HCT116 (cell line): ENCODE results near the gene CMC2. TPM values are rescaled to one million over a fixed set of nuclear protein-coding genes. Genes with fewer than 3 reads are reported as not detected.

Experiments used
- ATAC-seq: fragments of 200-7000 bp; cut with Tn5 transposase; 2 replicates; pipeline ENCODE4 v1.9.1; 2020; ENCODE audit warnings: mild to moderate bottlenecking, moderate library complexity
- BruUV-seq: library from RNA; stranded (reverse); fragments of 400-500 nt; replicated peaks from 2 replicates; lab custom pipeline; 2021; lab: Mats Ljungman, UMichigan
- CTCF ChIA-PET: fragments of 300-600 bp; sonication (Branson Sonifier 250); formaldehyde crosslinking; loops from one replicate; lab custom pipeline; 2021; ENCODE audit warnings: antibody characterized with exemption; lab: Charles Lee
- POLR2A ChIA-PET: fragments of 300-600, 350-600 bp; sonication (Branson Sonifier 250); formaldehyde crosslinking; loops from one replicate; lab custom pipeline; 2021; ENCODE audit warnings: antibody characterized with exemption; lab: Charles Lee
- RAD21 ChIA-PET, 2 experiments: fragments of 300-600 bp; sonication (Branson Sonifier 250); formaldehyde crosslinking; loops; one replicate each; lab custom pipeline; 2023; ENCODE audit warnings: low total read pairs in 2 of 2; ENCODE audit not compliant: uncharacterized antibody in 2 of 2, unreplicated experiment in 2 of 2, low non-redundant PET in 1 of 2; lab: Charles Lee
- DNase-seq: peaks from one replicate; pipeline ENCODE4 v3.0.0-alpha.2; 2010; ENCODE audit warnings: low read depth, low spot score
- H2AFZ ChIP-seq: fragments of 200-600 bp; shearing (Covaris generic), sonication (generic); 2 replicates; pipeline ENCODE4 v1.6.1; 2017; ENCODE audit warnings: low read depth, mixed run types, mixed read lengths, antibody characterized with exemption, low read length; ENCODE audit not compliant: poor library complexity, severe bottlenecking
- H3K27ac ChIP-seq: 2 replicates; pipeline ENCODE4 v1.5.1; 2012; ENCODE audit warnings: low read depth, low read length
- H3K27me3 ChIP-seq: fragments of 200-600 bp; sonication (generic); 2 replicates; pipeline ENCODE4 v1.6.1; 2016; ENCODE audit warnings: mixed run types, low read length, mixed read lengths; ENCODE audit not compliant: insufficient read depth
- H3K36me3 ChIP-seq, 2 experiments: fragments of 200-500 bp in 1 of 2; fragments of 200-600 bp in 1 of 2; sonication (Bioruptor generic) in 1 of 2; sonication (generic) in 1 of 2; 2 replicates each; pipeline versions ENCODE4 v1.5.1 to v1.6.1; 2014 to 2016; ENCODE audit warnings: low read length in 2 of 2, inconsistent platforms in 1 of 2, mixed read lengths in 1 of 2, mixed run types in 1 of 2; ENCODE audit not compliant: insufficient read depth in 2 of 2, control insufficient read depth in 1 of 2
- H3K4me1 ChIP-seq, 2 experiments: fragments of 200-600 bp in 1 of 2; sonication (generic) in 1 of 2; 2 replicates each; pipeline versions ENCODE4 v1.5.1 to v1.6.1; 2012 to 2017; ENCODE audit warnings: low read length in 2 of 2, inconsistent platforms in 1 of 2, mild to moderate bottlenecking in 1 of 2, mixed read lengths in 1 of 2, mixed run types in 1 of 2, moderate library complexity in 1 of 2; ENCODE audit not compliant: insufficient read depth in 2 of 2, control insufficient read depth in 1 of 2
- H3K4me2 ChIP-seq: fragments of 200-600 bp; sonication (generic); 2 replicates; pipeline ENCODE4 v1.6.1; 2017; ENCODE audit warnings: mixed run types, low read length, mixed read lengths
- H3K4me3 ChIP-seq, 2 experiments: fragments of 200-600 bp in 1 of 2; sonication (generic) in 1 of 2; replicated peaks in 1 of 2; 2 replicates each; pipeline ENCODE4 v1.5.1; 2011 to 2016; ENCODE audit warnings: low read length in 2 of 2, control low read depth in 1 of 2, low read depth in 1 of 2, mild to moderate bottlenecking in 1 of 2, mixed read lengths in 1 of 2, mixed run types in 1 of 2
- H3K79me2 ChIP-seq: fragments of 200-600 bp; sonication (generic); 2 replicates; pipeline ENCODE4 v1.6.1; 2017; ENCODE audit warnings: mild to moderate bottlenecking, mixed run types, low read length, moderate library complexity, mixed read lengths; ENCODE audit not compliant: insufficient read depth
- H3K9ac ChIP-seq: fragments of 200-600 bp; sonication (generic); 2 replicates; pipeline ENCODE4 v1.6.1; 2016; ENCODE audit warnings: low read length, mixed read lengths
- H3K9me2 ChIP-seq: fragments of 200-600 bp; sonication (generic), shearing (Covaris generic); 2 replicates; pipeline ENCODE4 v1.6.1; 2017; ENCODE audit warnings: mixed run types, mild to moderate bottlenecking, moderate library complexity; ENCODE audit not compliant: insufficient read depth
- H3K9me3 ChIP-seq, 2 experiments: fragments of 200-500 bp in 1 of 2; fragments of 200-600 bp in 1 of 2; sonication (Bioruptor generic) in 1 of 2; sonication (generic) in 1 of 2; 2 replicates each; pipeline ENCODE4 v1.6.1; 2014 to 2017; ENCODE audit warnings: low read length in 2 of 2, mixed read lengths in 2 of 2, inconsistent platforms in 1 of 2, low read depth in 1 of 2, mild to moderate bottlenecking in 1 of 2, mixed run types in 1 of 2, moderate library complexity in 1 of 2; ENCODE audit not compliant: control insufficient read depth in 1 of 2, insufficient read depth in 1 of 2
- H4K20me1 ChIP-seq: fragments of 200-600 bp; sonication (generic), shearing (Covaris generic); 2 replicates; pipeline ENCODE4 v1.6.1; 2017; ENCODE audit warnings: mixed run types, mild to moderate bottlenecking, moderate library complexity; ENCODE audit not compliant: insufficient read depth
- CEBPB ChIP-seq: IDR thresholded peaks from 2 replicates; pipeline ENCODE4 v1.6.1; 2012; ENCODE audit warnings: low read depth
- EZH2phosphoT487 ChIP-seq: fragments of 200-600 bp; IDR thresholded peaks from 2 replicates; pipeline ENCODE4 v1.6.1; 2018; ENCODE audit warnings: antibody characterized with exemption, borderline replicate concordance
- FOSL1 ChIP-seq: IDR thresholded peaks from 2 replicates; pipeline ENCODE4 v1.6.1; 2012; ENCODE audit warnings: low read depth
- POLR2A ChIP-seq: IDR thresholded peaks from 2 replicates; pipeline ENCODE4 v1.7.0; 2011; ENCODE audit warnings: borderline replicate concordance; ENCODE audit not compliant: insufficient read depth, insufficient read length; ENCODE audit errors: extremely low read depth
- POLR2AphosphoS5 ChIP-seq: IDR thresholded peaks from 2 replicates; pipeline ENCODE4 v1.6.1; 2011; ENCODE audit warnings: mild to moderate bottlenecking, low read depth, low read length, moderate library complexity
- RAD21 ChIP-seq: IDR thresholded peaks from 2 replicates; pipeline ENCODE4 v1.6.1; 2012; ENCODE audit warnings: low read depth, mild to moderate bottlenecking
- SIN3A ChIP-seq: IDR thresholded peaks from 2 replicates; pipeline ENCODE4 v1.6.1; 2012; ENCODE audit warnings: low read depth
- SRF ChIP-seq: IDR thresholded peaks from 2 replicates; pipeline ENCODE4 v1.6.1; 2012; ENCODE audit warnings: low read depth
- TCF7L2 ChIP-seq: IDR thresholded peaks from 2 replicates; pipeline ENCODE4 v1.7.0; 2011; ENCODE audit warnings: borderline replicate concordance, inconsistent platforms; ENCODE audit not compliant: insufficient read depth, insufficient read length; ENCODE audit errors: extremely low read depth
- YY1 ChIP-seq: IDR thresholded peaks from 2 replicates; pipeline ENCODE4 v1.6.1; 2011; ENCODE audit warnings: low read length, low read depth, moderate library complexity, mild to moderate bottlenecking; ENCODE audit not compliant: insufficient replicate concordance; ENCODE audit errors: extremely low read depth
- intact Hi-C: fragments of 100-400 bp; cut with micrococcal nuclease; formaldehyde crosslinking; loops from 2 replicates; pipeline ENCODE4 v1.10.0; 2022
- total RNA-seq: library from RNA; stranded (reverse); gene quantifications from one replicate; pipeline ENCODE4 v1.2.1, GENCODE V29; 2021; ENCODE audit not compliant: unreplicated experiment
- TF ChIP-seq, protein P1 (sequence below): IDR thresholded peaks from 2 replicates; pipeline ENCODE4 v1.6.1; 2012

The CMC2 gene
- total RNA-seq, 1 experiment from 2014 or later: 119 TPM

DNA sequence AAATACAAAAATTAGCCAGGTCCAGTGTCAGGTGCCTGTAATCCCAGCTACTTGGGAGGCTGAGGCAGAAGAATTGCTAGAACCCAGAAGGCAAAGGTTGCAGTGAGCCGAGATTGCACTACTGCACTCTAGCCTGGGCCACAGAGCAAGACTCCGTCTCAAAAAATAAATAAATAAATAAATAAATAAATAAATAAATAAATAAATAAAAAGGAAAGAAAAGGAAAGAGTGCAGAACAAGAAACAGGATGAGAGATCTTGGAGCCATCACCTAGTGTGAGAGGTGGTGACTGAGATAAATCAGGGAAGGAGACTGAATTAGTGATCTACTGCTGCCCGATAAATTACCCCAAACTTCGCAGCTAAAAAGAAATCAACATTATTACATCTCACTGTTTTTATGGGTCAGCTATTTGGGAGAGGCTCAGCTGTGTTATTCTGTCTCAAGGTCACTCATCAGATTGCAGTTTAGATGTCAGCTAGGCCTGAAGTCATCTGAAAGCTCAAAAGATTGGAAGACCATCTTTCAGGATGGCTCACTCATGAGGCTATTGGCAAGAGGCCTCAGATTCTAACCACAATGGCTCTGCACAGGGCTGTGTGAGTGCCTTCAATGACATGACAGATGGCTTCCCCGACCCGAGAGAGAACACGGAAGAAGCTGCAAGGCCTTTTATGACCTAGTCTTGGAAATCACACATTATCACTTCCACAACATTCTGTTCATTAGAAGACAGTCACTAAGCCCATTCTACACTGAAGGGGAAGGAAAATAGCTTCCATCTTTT is 66.4 kb downstream of the CMC2 start (continued):
- no peak for TF ChIP-seq POLR2A
- TF ChIP-seq, protein P1, sequence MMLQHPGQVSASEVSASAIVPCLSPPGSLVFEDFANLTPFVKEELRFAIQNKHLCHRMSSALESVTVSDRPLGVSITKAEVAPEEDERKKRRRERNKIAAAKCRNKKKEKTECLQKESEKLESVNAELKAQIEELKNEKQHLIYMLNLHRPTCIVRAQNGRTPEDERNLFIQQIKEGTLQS: no peak
- TF ChIP-seq EZH2phosphoT487: no peak
- TF ChIP-seq POLR2AphosphoS5: no peak
- TF ChIP-seq RAD21: no peak
- TF ChIP-seq SRF: no peak
- no peak for TF ChIP-seq FOSL1
- TF ChIP-seq TCF7L2: no peak
- no peak for TF ChIP-seq CEBPB
- no peak for TF ChIP-seq YY1

DNA sequence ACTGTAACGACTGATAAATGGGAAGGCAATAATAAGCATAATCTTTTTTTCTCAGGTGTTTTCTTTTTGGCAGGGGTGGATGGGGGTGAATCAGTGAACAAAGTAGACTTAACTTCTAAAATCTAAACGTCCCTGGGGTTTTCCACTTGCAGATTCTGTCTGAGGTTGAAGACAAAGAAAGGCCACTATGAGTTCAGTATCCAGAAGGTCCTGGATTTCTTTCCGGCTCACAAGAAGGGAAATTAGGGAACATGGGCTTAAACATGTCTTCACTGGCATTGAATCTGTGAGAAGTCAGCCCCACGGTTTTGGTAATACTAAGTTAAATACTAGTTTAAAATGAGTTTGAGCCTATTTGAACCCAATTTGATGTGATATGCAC is 67.8 kb downstream of the CMC2 start:
- H3K9me2 ChIP-seq: no peaks in the 10 kb centered on the region
- H3K27me3 ChIP-seq: 0 out of 2 replicates have a peak, but pooled peaks cover 6% of the 10 kb centered on the region
- ChIA-PET RAD21 (no interaction called here), CTCF (interaction anchor here (1.9 to 2.3 kb wide), 2 partner anchors 10 kb away, joined by 6 to 7 read pairs; no protein-coding TSS in a partner anchor), POLR2A (no interaction called here)
- no peak for ATAC-seq
- H3K4me2 ChIP-seq: no peak overlapping the region
- peaks cover 0 to 8% of the 10 kb centered on the region in 2 experiments; a peak in 2 of 4 replicates for H3K4me1 ChIP-seq
- H3K36me3 ChIP-seq: no peaks in the 10 kb centered on the region
- BruUV-seq: no TSS peak
- no peaks in the 10 kb centered on the region for H3K79me2 ChIP-seq
- H2AFZ ChIP-seq: no peak overlapping the region
- no peaks in the 10 kb centered on the region for H3K9me3 ChIP-seq
- no peak overlapping the region for H3K9ac ChIP-seq
- TF ChIP-seq FOSL1: no peak
- no peak for TF ChIP-seq SRF
- no peak for TF ChIP-seq SIN3A
- TF ChIP-seq POLR2A: no peak
- no peak for TF ChIP-seq RAD21
- TF ChIP-seq, protein P1: no peak
- no peak for TF ChIP-seq EZH2phosphoT487
- H3K27ac ChIP-seq: no peak overlapping the region
- intact Hi-C loops: no loop called here
- H3K4me3 ChIP-seq: no peak overlapping the region
- no peak for DNase-seq
- no peaks in the 10 kb centered on the region for H4K20me1 ChIP-seq
